Gastroesophageal sphincter (tissue), 4 donors: Measurements from ENCODE around the gene SOX13. TPM values are rescaled to one million over a fixed set of nuclear protein-coding genes. Genes with fewer than 3 reads are reported as not detected.
A peak's percentile ranks its signal among the peaks of the same experiment; 100 is the strongest.

Experiments
- ATAC-seq: fragments of 150-250 bp; one replicate; pipeline ENCODE4 v1.9.1; 2016; ENCODE audit warnings: mild to moderate bottlenecking, moderate library complexity
- H3K27ac ChIP-seq, 4 donors: fragments of 200-600 bp; sonication (generic) in 3 of 4; 1 replicate in 3 of 4; 2 replicates in 1 of 4; pipeline ENCODE4 v1.5.1; 2016 to 2019
- H3K27me3 ChIP-seq: fragments of 200-600 bp; sonication (generic); one replicate; pipeline ENCODE4 v1.5.1; 2019
- H3K36me3 ChIP-seq, 2 donors: fragments of 200-600 bp; sonication (generic); one replicate each; pipeline ENCODE4 v1.5.1; 2019; ENCODE audit warnings: control low read depth in 1 of 2
- H3K4me1 ChIP-seq, 3 donors: fragments of 200-600 bp; sonication (generic); 1 replicate in 2 of 3; 2 replicates in 1 of 3; pipeline ENCODE4 v1.5.1; 2016 to 2019; ENCODE audit warnings: control low read depth in 2 of 3
- H3K4me3 ChIP-seq, 2 donors: fragments of 200-600 bp; sonication (generic); one replicate each; pipeline ENCODE4 v1.5.1; 2019; ENCODE audit warnings: mild to moderate bottlenecking in 1 of 2, moderate library complexity in 1 of 2
- H3K9me3 ChIP-seq, 3 donors: fragments of 200-600 bp; sonication (generic); one replicate each; pipeline ENCODE4 v1.5.1; 2017 to 2019; ENCODE audit warnings: control low read depth in 2 of 3
- CTCF ChIP-seq, 4 experiments: fragments of 200-600 bp in 2 of 4; fragments of 450-650 bp in 2 of 4; sonication (generic) in 1 of 4; IDR thresholded peaks; one replicate each; pipeline ENCODE4 v1.5.1; 2017 to 2019; ENCODE audit warnings: antibody characterized with exemption in 4 of 4, mild to moderate bottlenecking in 2 of 4, moderate library complexity in 2 of 4
- EP300 ChIP-seq: sonication (generic); formaldehyde crosslinking; IDR thresholded peaks from one replicate; pipeline ENCODE4 v1.6.1; 2017; ENCODE audit warnings: antibody characterized with exemption, mild to moderate bottlenecking
- POLR2A ChIP-seq, 2 donors: fragments of 450-650 bp; IDR thresholded peaks; one replicate each; pipeline ENCODE4 v1.6.1; 2017; ENCODE audit warnings: antibody characterized with exemption in 2 of 2, mild to moderate bottlenecking in 2 of 2, moderate library complexity in 1 of 2
- POLR2AphosphoS5 ChIP-seq: sonication (generic); formaldehyde crosslinking; IDR thresholded peaks from one replicate; pipeline ENCODE4 v1.6.1; 2017; ENCODE audit warnings: antibody characterized with exemption
- WGBS, 2 donors: methylation state at CpG; one replicate each; pipeline ENCODE4 v1.1.5; 2018; ENCODE audit warnings: low coverage in 1 of 2; 5-methylcytosine and 5-hydroxymethylcytosine counted together
- total RNA-seq, 4 donors: library from RNA; depleted of rRNA; stranded (reverse); fragments of >200 nt; gene quantifications; one replicate each; pipeline ENCODE4 v1.1.0, GENCODE V29; 2016

The SOX13 gene
- total RNA-seq, 4 donors from 2014 or later: 15.3 to 20.4 (median 17.3) TPM

DNA sequence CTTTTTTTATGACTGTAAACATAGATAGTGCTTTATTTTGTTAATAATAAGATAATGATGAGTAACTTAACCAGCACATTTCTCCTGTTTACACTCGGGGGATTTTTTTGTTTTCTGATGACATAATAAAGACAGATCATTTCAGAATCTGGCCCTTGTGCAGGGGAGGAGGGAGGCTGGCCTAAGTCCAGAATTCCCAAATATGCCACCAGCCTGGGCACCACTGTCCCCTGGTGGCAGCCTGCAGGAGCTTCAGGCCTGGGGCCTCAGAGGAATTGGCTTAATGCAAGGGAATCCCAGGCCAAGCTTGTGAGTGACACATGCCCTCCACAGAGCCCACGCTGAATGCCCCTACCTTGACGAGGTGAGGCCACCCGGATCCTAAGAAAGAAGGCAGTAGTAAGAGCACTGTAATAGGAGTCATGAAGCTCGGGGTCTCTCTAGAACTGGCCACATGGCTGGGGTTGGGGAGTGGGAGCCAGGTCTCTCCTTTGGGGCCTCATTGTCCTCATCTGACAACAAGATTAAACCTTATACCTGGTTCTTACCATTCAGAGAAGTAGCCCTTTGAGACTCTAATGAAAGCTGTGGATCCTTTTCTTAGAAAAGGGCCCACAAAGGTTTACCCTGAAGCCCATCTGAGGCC is 54.8 kb downstream of the SOX13 start:
- H3K27ac ChIP-seq: peak overlapping the region in 3 of 4 donors; percentile 61 to 69 (median 64)
- H3K4me3 ChIP-seq: no peak overlapping the region
- ATAC-seq: peak; percentile 54
- H3K36me3 ChIP-seq: peaks cover 0 to 37% of the 10 kb centered on the region in 2 donors
- no peaks in the 10 kb centered on the region for H3K27me3 ChIP-seq
- peaks cover 0 to 56% (median 17%) of the 10 kb centered on the region in 3 donors for H3K4me1 ChIP-seq
- H3K9me3 ChIP-seq: no peaks in the 10 kb centered on the region
- WGBS, 2 donors: 66 to 67% methylated on average over 3 to 5 of the region's 5 CpGs
- TF ChIP-seq POLR2AphosphoS5 (peak; percentile 53), CTCF (IDR thresholded peaks at IDR 0.05) (peak in 3 of 4 experiments; percentile 85 to 92 (median 88)), EP300 (no peak)

DNA sequence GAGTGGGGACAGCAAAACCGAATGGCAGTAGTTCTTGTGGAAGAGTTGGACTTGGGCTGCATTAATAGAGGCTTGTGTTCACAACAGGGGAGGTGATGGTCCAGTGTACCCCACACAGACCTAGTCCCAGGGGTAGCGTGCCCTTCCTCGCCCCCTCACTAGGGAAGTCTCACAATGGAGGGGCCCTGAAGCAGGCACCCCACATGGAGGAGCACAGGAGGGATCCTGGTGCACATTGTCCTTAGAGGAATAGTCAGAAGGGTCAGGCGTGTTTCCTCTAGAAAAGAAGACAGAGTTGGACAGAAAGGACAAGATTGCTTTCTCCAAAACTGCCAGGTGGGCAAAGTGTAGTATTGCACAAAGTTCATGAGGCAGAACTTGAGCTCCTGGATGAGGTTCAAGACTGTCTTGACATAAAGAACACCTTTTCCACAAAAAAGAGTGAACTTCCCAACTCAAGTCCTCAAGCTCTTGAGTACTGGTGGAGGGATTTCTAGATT is 55.6 kb downstream of the SOX13 start:
- Histone ChIP-seq H3K4me1 (peaks cover 0 to 56% (median 17%) of the 10 kb centered on the region in 3 donors), H3K27me3 (no peaks in the 10 kb centered on the region), H3K9me3 (no peaks in the 10 kb centered on the region), H3K36me3 (peaks cover 0 to 29% of the 10 kb centered on the region in 2 donors), H3K4me3 (no peak overlapping the region), H3K27ac (peak overlapping the region in 3 of 4 donors; percentile 30 to 43 (median 43))
- ATAC-seq: no peak
- TF ChIP-seq EP300: no peak
- no peak for TF ChIP-seq CTCF (IDR thresholded peaks at IDR 0.05)
- no peak for TF ChIP-seq POLR2A (IDR thresholded peaks at IDR 0.05)
- TF ChIP-seq POLR2AphosphoS5: no peak
- WGBS, 2 donors: 42 to 84% methylated on average over 2 to 4 of the region's 4 CpGs

DNA sequence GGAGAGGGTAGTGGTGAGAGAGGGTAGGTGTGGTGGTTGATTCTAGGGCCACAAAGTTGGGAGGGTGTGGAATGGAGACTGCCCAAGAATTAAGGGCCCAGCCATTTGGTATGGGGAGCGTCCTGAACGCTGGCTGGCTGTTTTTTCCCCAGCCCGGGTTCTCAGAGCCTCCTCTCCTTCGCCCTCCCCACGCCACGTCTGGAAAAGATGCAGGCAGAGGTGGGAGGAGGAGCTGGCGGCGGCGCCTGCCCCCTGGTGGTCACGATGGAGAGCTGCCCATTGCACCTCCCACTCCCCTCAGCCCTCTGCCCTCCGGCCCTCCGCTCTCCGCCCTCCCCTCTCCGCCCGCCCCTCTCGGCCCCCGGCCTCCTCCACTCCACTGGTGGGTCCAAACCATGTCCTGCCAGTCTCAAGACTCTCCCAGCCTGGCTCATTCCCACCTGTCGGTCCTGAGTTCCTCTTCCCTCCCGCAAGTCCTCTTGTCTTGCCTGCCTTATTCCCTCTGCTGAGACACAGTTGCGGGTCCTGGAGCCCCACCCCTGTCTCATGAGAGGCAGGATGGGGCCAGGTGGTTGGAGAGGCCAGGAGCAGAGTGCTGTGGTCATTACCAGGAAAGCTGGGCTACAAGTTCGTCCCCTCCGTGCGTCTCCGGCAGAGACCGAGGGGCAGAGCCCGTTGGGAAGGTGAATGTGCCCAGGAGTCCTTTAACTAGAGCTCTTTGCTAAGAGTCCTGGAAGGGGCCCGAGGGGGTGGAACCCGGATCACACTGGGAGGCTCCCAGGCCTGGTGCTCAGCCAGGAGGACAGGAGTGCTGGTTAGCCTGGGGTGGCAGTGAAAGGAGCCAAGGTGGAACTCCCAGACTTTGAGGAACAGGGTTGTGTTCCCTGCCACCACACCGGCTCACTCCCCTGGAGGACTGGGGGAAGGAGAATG is 56.3 kb downstream of the SOX13 start:
- peak; percentile 86 for ATAC-seq
- WGBS, 2 donors: 0 to 5% methylated on average over 3 to 7 of the region's 29 CpGs
- H3K36me3 ChIP-seq: peaks cover 0 to 28% of the 10 kb centered on the region in 2 donors
- H3K27me3 ChIP-seq: no peaks in the 10 kb centered on the region
- H3K9me3 ChIP-seq: no peaks in the 10 kb centered on the region
- H3K4me3 ChIP-seq: peak overlapping the region in 1 of 2 donors; percentile 18
- TF ChIP-seq CTCF (IDR thresholded peaks at IDR 0.05): peak; percentile 84 to 95 (median 86)
- TF ChIP-seq POLR2AphosphoS5: peak; percentile 39
- no peak for TF ChIP-seq EP300
- H3K27ac ChIP-seq: peak overlapping the region in 3 of 4 donors; percentile 30 to 43 (median 43)
- peaks cover 0 to 56% (median 17%) of the 10 kb centered on the region in 3 donors for H3K4me1 ChIP-seq

- 20% methylated on average over 1 of the region's 4 CpGs; no CpG with 5 or more reads in 1 of the 2 donors for WGBS, 2 donors
- Histone ChIP-seq H3K27ac (peak overlapping the region in 2 of 4 donors; percentile 17 to 25), H3K36me3 (peaks cover 0 to 28% of the 10 kb centered on the region in 2 donors), H3K9me3 (no peaks in the 10 kb centered on the region), H3K4me1 (peaks cover 0 to 56% (median 17%) of the 10 kb centered on the region in 3 donors), H3K27me3 (no peaks in the 10 kb centered on the region), H3K4me3 (no peak overlapping the region)
- ATAC-seq: no peak
- TF ChIP-seq CTCF (IDR thresholded peaks at IDR 0.05) (no peak), EP300 (no peak)
Observed at GRCh38 chr1:204130178-204130577, 57.3 kb downstream of the SOX13 start.
